Endodermal cell (in vitro differentiated cells): ENCODE results near the gene SSH2. TPM values are rescaled to one million over a fixed set of nuclear protein-coding genes. Genes with fewer than 3 reads are reported as not detected.

Experiments
- DNase-seq: peaks from one replicate; pipeline ENCODE4 v3.0.0-alpha.2; 2017
- H3K27ac ChIP-seq: 2 replicates; pipeline ENCODE4 v1.5.1; 2013; ENCODE audit warnings: mild to moderate bottlenecking, low read depth, low read length, moderate library complexity
- H3K27me3 ChIP-seq: 2 replicates; pipeline ENCODE4 v1.6.1; 2013; ENCODE audit warnings: mild to moderate bottlenecking, low read length, moderate library complexity; ENCODE audit not compliant: insufficient read depth, control insufficient read depth, poor library complexity, severe bottlenecking
- H3K36me3 ChIP-seq: 2 replicates; pipeline ENCODE4 v1.7.0; 2013; ENCODE audit warnings: mild to moderate bottlenecking, low read length, moderate library complexity; ENCODE audit not compliant: control insufficient read depth, insufficient read depth
- H3K4me1 ChIP-seq: one replicate; pipeline ENCODE4 v1.7.0; 2013; ENCODE audit warnings: low read length; ENCODE audit not compliant: control insufficient read depth, insufficient read depth
- H3K4me3 ChIP-seq: 2 replicates; pipeline ENCODE4 v1.5.1; 2013; ENCODE audit warnings: mild to moderate bottlenecking, low read length, moderate library complexity
- H3K9ac ChIP-seq: 2 replicates; pipeline ENCODE4 v1.6.1; 2013; ENCODE audit warnings: mild to moderate bottlenecking, low read length, moderate library complexity; ENCODE audit not compliant: poor library complexity, severe bottlenecking; ENCODE audit errors: extremely low read depth
- H3K9me3 ChIP-seq: 2 replicates; pipeline ENCODE4 v1.6.1; 2013; ENCODE audit warnings: mild to moderate bottlenecking, low read length, moderate library complexity; ENCODE audit not compliant: control insufficient read depth
- H3K27ac Mint-ChIP-seq: 2 replicates; pipeline ENCODE4 v1.8.0; 2020; ENCODE audit warnings: mixed read lengths
- H3K27me3 Mint-ChIP-seq: 2 replicates; pipeline ENCODE4 v1.8.0; 2021; ENCODE audit warnings: mild to moderate bottlenecking, mixed read lengths; ENCODE audit not compliant: insufficient read depth
- H3K36me3 Mint-ChIP-seq: 2 replicates; pipeline ENCODE4 v1.8.0; 2020; ENCODE audit warnings: low read depth, mixed read lengths
- H3K4me1 Mint-ChIP-seq: 2 replicates; pipeline ENCODE4 v1.8.0; 2020; ENCODE audit warnings: mixed read lengths
- H3K4me3 Mint-ChIP-seq: 2 replicates; pipeline ENCODE4 v1.8.0; 2020; ENCODE audit warnings: mild to moderate bottlenecking, moderate library complexity, mixed read lengths
- H3K9me3 Mint-ChIP-seq: 2 replicates; pipeline ENCODE4 v1.8.0; 2020; ENCODE audit warnings: mild to moderate bottlenecking, mixed read lengths
- CTCF ChIP-seq: fragments of 200-600 bp; sonication (generic); conservative IDR thresholded peaks from 2 replicates; pipeline ENCODE4 v1.5.0; 2021; ENCODE audit warnings: antibody characterized with exemption, mild to moderate bottlenecking
- WGBS, 2 experiments: methylation state at CpG; one replicate each; pipeline versions ENCODE4 v1.1.5 to v1.1.7; 2013; ENCODE audit warnings: missing lambda C conversion rate in 2 of 2, mixed read lengths in 1 of 2; ENCODE audit not compliant: insufficient coverage in 1 of 2, insufficient read length in 1 of 2; 5-methylcytosine and 5-hydroxymethylcytosine counted together
- total RNA-seq, 2 donors: library from RNA; stranded (reverse); fragmentation: NEBNext Ultra II Directional in 1 of 2; extraction: Animal tissue kit (Norgen Biotek cat#: 25700) in 1 of 2; gene quantifications; 2 replicates in 1 of 2; 3 replicates in 1 of 2; pipeline ENCODE4 v1.2.1, GENCODE V29; 2021

SSH2 gene
- total RNA-seq, 2 donors from 2014 or later: 11.3 to 13.5 TPM

GRCh38 chr17:29918016-29918415 lies 12.0 kb downstream of the SSH2 start:
- Histone ChIP-seq H3K9me3 (no peaks in the 10 kb centered on the region), H3K27ac (no peak overlapping the region), H3K27me3 (no peaks in the 10 kb centered on the region), H3K36me3 (no peaks in the 10 kb centered on the region), H3K4me3 (no peak overlapping the region), H3K9ac (no peak overlapping the region), H3K4me1 (no peaks in the 10 kb centered on the region)
- Mint-ChIP-seq H3K27ac (no peak overlapping the region), H3K36me3 (no peaks in the 10 kb centered on the region), H3K4me1 (no peaks in the 10 kb centered on the region), H3K4me3 (no peak overlapping the region), H3K9me3 (no peaks in the 10 kb centered on the region), H3K27me3 (no peaks in the 10 kb centered on the region)
- TF ChIP-seq CTCF: no peak
- 100% methylated on average over 1 of the region's 1 CpG; no CpG with 5 or more reads in 1 of the 2 experiments for WGBS, 2 experiments
- no peak for DNase-seq

GRCh38 chr17:29914819-29915537 lies 15.1 kb downstream of the SSH2 start:
- DNase-seq: no peak
- Histone ChIP-seq H3K36me3 (no peaks in the 10 kb centered on the region), H3K4me1 (no peaks in the 10 kb centered on the region), H3K4me3 (no peak overlapping the region), H3K9ac (no peak overlapping the region), H3K9me3 (no peaks in the 10 kb centered on the region), H3K27ac (no peak overlapping the region), H3K27me3 (no peaks in the 10 kb centered on the region)
- Mint-ChIP-seq H3K4me1 (no peaks in the 10 kb centered on the region), H3K27ac (no peak overlapping the region), H3K27me3 (no peaks in the 10 kb centered on the region), H3K9me3 (no peaks in the 10 kb centered on the region), H3K36me3 (no peaks in the 10 kb centered on the region), H3K4me3 (no peak overlapping the region)
- WGBS, 2 experiments: 83 to 90% methylated on average over 2 of the region's 2 CpGs
- no peak for TF ChIP-seq CTCF

GRCh38 chr17:29911641-29912177 lies 18.3 kb downstream of the SSH2 start:
- Mint-ChIP-seq H3K4me1 (no peaks in the 10 kb centered on the region), H3K4me3 (no peak overlapping the region), H3K9me3 (peaks cover 7% of the 10 kb centered on the region), H3K27ac (no peak overlapping the region), H3K27me3 (no peaks in the 10 kb centered on the region), H3K36me3 (peaks cover 5% of the 10 kb centered on the region)
- DNase-seq: no peak
- no peak for TF ChIP-seq CTCF
- no peaks in the 10 kb centered on the region for H3K36me3 ChIP-seq
- peaks cover 6% of the 10 kb centered on the region for H3K9me3 ChIP-seq
- no peaks in the 10 kb centered on the region for H3K27me3 ChIP-seq
- H3K4me3 ChIP-seq: no peak overlapping the region
- H3K9ac ChIP-seq: no peak overlapping the region
- H3K4me1 ChIP-seq: no peaks in the 10 kb centered on the region
- no peak overlapping the region for H3K27ac ChIP-seq
